ENCODE results near the gene FADS2.

- no peak for TF ChIP-seq SMC3 (IDR thresholded peaks at IDR 0.05)
- no peak for TF ChIP-seq EP300 (IDR thresholded peaks at IDR 0.05)
- TF ChIP-seq POLR2A (IDR thresholded peaks at IDR 0.05; ENCODE audit: low read length) = no peak
- TF ChIP-seq CBX2 (IDR thresholded peaks at IDR 0.05; ENCODE audit: borderline replicate concordance, low read depth) = no peak
- no peak for TF ChIP-seq ESRRA (IDR thresholded peaks at IDR 0.05; ENCODE audit: borderline replicate concordance, low read length)
- no peak for TF ChIP-seq POLR2AphosphoS2 (conservative IDR thresholded peaks at IDR 0.05; ENCODE audit: low read length)
- no peak for TF ChIP-seq ZFP36 (IDR thresholded peaks at IDR 0.05; ENCODE audit: borderline replicate concordance, partially characterized antibody)
- no peak for TF ChIP-seq CTCF (IDR thresholded peaks at IDR 0.05)
- no peak for TF ChIP-seq JUN (IDR thresholded peaks at IDR 0.05)
- no peak for TF ChIP-seq FOSL2 (IDR thresholded peaks at IDR 0.05)
- TF ChIP-seq FOSL2 (CRISPR knock-in tag; IDR thresholded peaks at IDR 0.05) = no peak
These were observed 52.4 kb downstream of the FADS2 start for GRCh38 chr11:61880454-61880853.

All from A549 (cell line).